Osteocyte (in vitro differentiated cells): Measurements from ENCODE around the gene SLC17A7. TPM values are rescaled to one million over a fixed set of nuclear protein-coding genes. Genes with fewer than 3 reads are reported as not detected.

Experiments used
- DNase-seq: peaks from one replicate; pipeline ENCODE4 v3.0.0; 2021; ENCODE audit warnings: mixed read lengths; ENCODE audit not compliant: unreplicated experiment; ENCODE audit errors: extremely low spot score
- H3K27ac Mint-ChIP-seq: one replicate; pipeline ENCODE4 v1.8.0; 2021; ENCODE audit warnings: mild to moderate bottlenecking, mixed read lengths; ENCODE audit not compliant: unreplicated experiment
- H3K27me3 Mint-ChIP-seq: one replicate; pipeline ENCODE4 v1.8.0; 2021; ENCODE audit warnings: mixed read lengths; ENCODE audit not compliant: unreplicated experiment
- H3K36me3 Mint-ChIP-seq: one replicate; pipeline ENCODE4 v1.8.0; 2021; ENCODE audit warnings: mixed read lengths; ENCODE audit not compliant: unreplicated experiment
- H3K4me1 Mint-ChIP-seq: one replicate; pipeline ENCODE4 v1.8.0; 2021; ENCODE audit warnings: mixed read lengths; ENCODE audit not compliant: unreplicated experiment
- H3K4me3 Mint-ChIP-seq: one replicate; pipeline ENCODE4 v1.8.0; 2021; ENCODE audit warnings: mild to moderate bottlenecking, moderate library complexity, mixed read lengths; ENCODE audit not compliant: unreplicated experiment
- H3K9me3 Mint-ChIP-seq: one replicate; pipeline ENCODE4 v1.8.0; 2021; ENCODE audit warnings: mixed read lengths; ENCODE audit not compliant: unreplicated experiment
- total RNA-seq: library from RNA; stranded (reverse); gene quantifications from 2 replicates; pipeline ENCODE4 v1.2.1, GENCODE V29; 2021
- TF ChIP-seq, protein P1 (sequence below): fragments of 200-600 bp; sonication (generic); IDR thresholded peaks from 2 replicates; pipeline ENCODE4 v1.5.0; 2021; ENCODE audit warnings: antibody characterized with exemption, mild to moderate bottlenecking, moderate library complexity

SLC17A7 gene
- total RNA-seq, 1 donor from 2014 or later, result 0.54 TPM

DNA sequence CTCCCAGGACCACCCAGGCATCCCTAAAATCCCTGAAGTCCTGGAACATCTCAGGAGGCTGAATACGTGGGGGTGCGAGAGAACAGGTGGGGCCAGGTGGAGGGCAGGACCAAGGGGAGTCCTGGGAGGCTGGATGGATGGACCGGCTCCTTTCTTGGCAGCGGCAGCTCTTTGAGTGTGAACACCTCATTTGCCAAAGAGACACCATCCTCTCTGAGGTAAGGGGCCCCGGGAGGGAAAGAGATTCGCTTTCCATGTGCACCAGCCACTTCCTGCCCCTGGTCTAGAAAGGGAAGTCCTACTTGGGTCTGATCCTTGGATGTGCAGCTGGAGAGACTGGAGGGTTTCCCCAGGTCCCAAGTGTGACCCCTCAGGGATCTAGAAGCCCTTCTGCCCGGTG, 34.2 kb downstream of the SLC17A7 start:
- H3K27ac Mint-ChIP-seq, result no peak overlapping the region
- peaks cover 14% of the 10 kb centered on the region for H3K4me1 Mint-ChIP-seq
- no peak overlapping the region for H3K4me3 Mint-ChIP-seq
- no peaks in the 10 kb centered on the region for H3K9me3 Mint-ChIP-seq
- H3K36me3 Mint-ChIP-seq, result no peaks in the 10 kb centered on the region
- TF ChIP-seq, protein P1, sequence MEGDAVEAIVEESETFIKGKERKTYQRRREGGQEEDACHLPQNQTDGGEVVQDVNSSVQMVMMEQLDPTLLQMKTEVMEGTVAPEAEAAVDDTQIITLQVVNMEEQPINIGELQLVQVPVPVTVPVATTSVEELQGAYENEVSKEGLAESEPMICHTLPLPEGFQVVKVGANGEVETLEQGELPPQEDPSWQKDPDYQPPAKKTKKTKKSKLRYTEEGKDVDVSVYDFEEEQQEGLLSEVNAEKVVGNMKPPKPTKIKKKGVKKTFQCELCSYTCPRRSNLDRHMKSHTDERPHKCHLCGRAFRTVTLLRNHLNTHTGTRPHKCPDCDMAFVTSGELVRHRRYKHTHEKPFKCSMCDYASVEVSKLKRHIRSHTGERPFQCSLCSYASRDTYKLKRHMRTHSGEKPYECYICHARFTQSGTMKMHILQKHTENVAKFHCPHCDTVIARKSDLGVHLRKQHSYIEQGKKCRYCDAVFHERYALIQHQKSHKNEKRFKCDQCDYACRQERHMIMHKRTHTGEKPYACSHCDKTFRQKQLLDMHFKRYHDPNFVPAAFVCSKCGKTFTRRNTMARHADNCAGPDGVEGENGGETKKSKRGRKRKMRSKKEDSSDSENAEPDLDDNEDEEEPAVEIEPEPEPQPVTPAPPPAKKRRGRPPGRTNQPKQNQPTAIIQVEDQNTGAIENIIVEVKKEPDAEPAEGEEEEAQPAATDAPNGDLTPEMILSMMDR, result no peak
- H3K27me3 Mint-ChIP-seq, result peaks cover 15% of the 10 kb centered on the region
- no peak for DNase-seq

DNA sequence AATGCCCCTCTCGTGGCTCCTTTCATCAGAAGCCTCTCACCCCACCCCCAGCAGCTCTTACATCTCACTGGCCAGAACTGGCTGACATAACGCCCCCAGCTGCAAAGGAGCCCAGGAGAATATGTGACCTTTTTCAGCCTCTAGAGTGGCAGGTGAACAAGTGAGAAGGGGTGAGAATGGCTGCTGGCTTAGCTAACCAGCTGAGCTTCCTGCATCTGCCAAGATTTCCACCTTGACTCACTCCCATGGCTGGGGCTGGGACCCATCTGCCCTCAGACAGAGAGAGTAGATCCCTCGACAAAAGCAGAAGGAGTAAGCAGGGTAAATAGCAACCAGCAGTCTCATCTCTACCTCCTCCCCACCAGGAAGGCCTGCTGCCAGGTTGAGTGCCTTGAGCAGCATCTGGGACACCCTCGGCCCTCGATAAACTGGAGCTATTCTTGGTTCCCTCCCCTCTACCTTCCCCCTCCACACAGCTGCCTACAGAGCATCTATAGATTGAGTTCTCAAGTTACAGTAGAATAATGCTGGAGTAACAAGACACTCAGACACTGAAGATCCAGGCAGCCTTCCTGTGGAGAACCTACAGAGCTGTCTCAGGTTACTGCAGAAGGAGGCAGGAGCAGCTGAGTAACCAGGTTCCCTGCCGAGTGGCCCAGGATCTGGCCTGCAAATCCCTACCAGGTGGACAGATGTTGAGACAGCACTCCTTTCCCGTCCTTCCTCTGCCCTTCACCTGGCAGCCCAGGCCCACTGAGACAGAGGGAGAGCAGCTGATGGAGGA, 37.7 kb downstream of the SLC17A7 start:
- peak overlapping the region; percentile 7 for H3K4me3 Mint-ChIP-seq
- peaks cover 11% of the 10 kb centered on the region for H3K27me3 Mint-ChIP-seq
- TF ChIP-seq, protein P1, result no peak
- H3K27ac Mint-ChIP-seq, result peak overlapping the region; percentile 56
- peaks cover 19% of the 10 kb centered on the region for H3K4me1 Mint-ChIP-seq
- no peaks in the 10 kb centered on the region for H3K9me3 Mint-ChIP-seq
- no peak for DNase-seq
- no peaks in the 10 kb centered on the region for H3K36me3 Mint-ChIP-seq

DNA sequence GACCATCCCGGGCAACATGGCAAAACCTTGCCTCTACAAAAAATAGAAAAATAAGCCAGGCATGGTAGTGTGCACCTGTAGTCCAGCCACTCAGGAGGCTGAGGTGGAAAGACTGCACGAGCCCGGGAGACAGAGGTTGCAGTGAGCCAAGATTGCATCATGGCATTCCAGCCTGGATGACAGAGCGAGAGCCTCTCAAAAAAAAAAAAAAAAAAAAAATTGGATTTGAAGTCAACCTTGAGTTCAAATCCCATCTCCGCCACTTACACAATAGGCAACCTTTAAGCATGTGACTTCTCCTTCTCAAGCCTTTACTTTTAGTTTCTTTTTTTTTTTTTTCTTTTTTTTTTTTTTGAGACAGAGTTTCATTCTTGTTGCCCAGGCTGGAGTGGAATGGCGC, 41.3 kb downstream of the SLC17A7 start:
- TF ChIP-seq, protein P1, result no peak
- no peak overlapping the region for H3K4me3 Mint-ChIP-seq
- peaks cover 9% of the 10 kb centered on the region for H3K27me3 Mint-ChIP-seq
- no peaks in the 10 kb centered on the region for H3K9me3 Mint-ChIP-seq
- H3K4me1 Mint-ChIP-seq, result peaks cover 19% of the 10 kb centered on the region
- no peaks in the 10 kb centered on the region for H3K36me3 Mint-ChIP-seq
- no peak overlapping the region for H3K27ac Mint-ChIP-seq
- DNase-seq, result no peak

DNA sequence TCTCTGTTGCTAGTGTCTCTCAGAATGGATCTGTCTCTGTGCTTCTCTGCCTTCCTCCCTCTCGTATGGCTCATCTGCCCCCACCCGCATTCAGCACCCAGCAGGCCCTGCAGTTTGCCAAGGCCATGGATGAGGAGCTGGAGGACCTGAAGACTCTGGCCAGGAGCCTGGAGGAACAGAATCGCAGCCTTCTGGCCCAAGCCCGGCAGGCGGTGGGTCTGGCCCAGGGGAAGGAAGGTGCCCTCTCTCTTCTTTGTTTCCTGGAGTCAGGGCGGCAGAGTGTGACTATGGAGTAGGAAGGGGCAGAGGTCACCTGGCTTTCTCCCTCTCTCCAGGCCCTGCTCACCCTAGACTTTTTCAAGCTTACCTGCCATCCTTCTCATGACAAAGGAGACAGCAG, 42.4 kb downstream of the SLC17A7 start:
- Mint-ChIP-seq H3K27me3 (peaks cover 9% of the 10 kb centered on the region), H3K36me3 (no peaks in the 10 kb centered on the region), H3K4me1 (peaks cover 13% of the 10 kb centered on the region), H3K4me3 (no peak overlapping the region), H3K9me3 (no peaks in the 10 kb centered on the region), H3K27ac (no peak overlapping the region)
- TF ChIP-seq, protein P1, result no peak
- no peak for DNase-seq

DNA sequence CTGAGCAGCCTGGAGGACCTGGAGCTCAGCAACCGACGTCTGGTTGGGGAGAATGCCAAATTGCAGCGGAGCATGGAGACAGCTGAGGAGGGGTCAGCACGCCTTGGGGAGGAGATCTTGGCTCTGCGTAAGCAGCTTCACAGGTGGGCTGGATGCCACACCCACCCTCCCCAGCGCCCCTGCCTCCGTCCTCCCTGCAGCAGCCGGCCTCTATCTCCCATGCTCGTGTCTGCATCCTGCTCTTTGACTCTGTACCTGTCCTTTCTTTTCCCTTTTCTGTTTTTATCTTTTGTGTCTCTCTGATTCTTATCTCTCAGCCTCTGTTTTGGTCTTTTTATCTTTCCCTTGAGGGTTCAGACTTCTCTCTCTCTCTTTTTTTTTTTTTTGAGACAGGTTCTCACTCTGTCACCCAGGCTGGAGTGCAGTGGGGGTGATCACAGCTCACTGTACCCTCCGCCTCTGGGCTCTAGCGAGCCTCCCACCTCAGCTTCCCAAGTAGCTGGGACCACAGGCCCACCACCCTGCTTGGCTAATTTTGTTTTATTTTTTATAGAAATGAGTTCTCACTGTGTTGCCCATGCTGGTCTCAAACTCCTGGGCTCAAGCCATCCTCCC, 43.2 kb downstream of the SLC17A7 start:
- Mint-ChIP-seq H3K4me3 (no peak overlapping the region), H3K27me3 (peaks cover 9% of the 10 kb centered on the region), H3K4me1 (peaks cover 5% of the 10 kb centered on the region), H3K36me3 (no peaks in the 10 kb centered on the region), H3K27ac (no peak overlapping the region), H3K9me3 (no peaks in the 10 kb centered on the region)
- TF ChIP-seq, protein P1, result no peak
- DNase-seq, result no peak
